Activated T-cell treated with anti-CD3 and anti-CD28 coated beads, Interleukin-2, amount 50 U/mL, for 72 hours (primary cell): ENCODE data around the gene STX18. TPM values are rescaled to one million over a fixed set of nuclear protein-coding genes. Genes with fewer than 3 reads are reported as not detected.

Experiments used
- ATAC-seq, 2 donors: fragments of 150-1000 bp; cut with Tn5 transposase; replicated peaks in 1 of 2; 2 replicates each; pipeline ENCODE4 v1.10.0; 2021; ENCODE audit warnings: moderate library complexity in 2 of 2, mild to moderate bottlenecking in 1 of 2
- DNase-seq, 2 donors: peaks; one replicate each; pipeline ENCODE4 v3.0.0; 2021 to 2022; ENCODE audit warnings: mixed read lengths in 1 of 2
- H3K27ac Mint-ChIP-seq: one replicate; pipeline ENCODE4 v1.8.0; 2022; ENCODE audit warnings: mild to moderate bottlenecking, moderate library complexity, mixed read lengths
- H3K27me3 Mint-ChIP-seq: one replicate; pipeline ENCODE4 v1.8.0; 2022; ENCODE audit warnings: low read depth, mixed read lengths
- H3K36me3 Mint-ChIP-seq, 2 donors: one replicate each; pipeline ENCODE4 v1.8.0; 2022; ENCODE audit warnings: mixed read lengths in 2 of 2, mild to moderate bottlenecking in 1 of 2; ENCODE audit not compliant: insufficient read depth in 2 of 2
- H3K4me1 Mint-ChIP-seq: one replicate; pipeline ENCODE4 v1.8.0; 2022; ENCODE audit warnings: low read depth, mixed read lengths
- H3K4me3 Mint-ChIP-seq, 2 donors: one replicate each; pipeline ENCODE4 v1.8.0; 2022; ENCODE audit warnings: mild to moderate bottlenecking in 2 of 2, mixed read lengths in 2 of 2, moderate library complexity in 2 of 2
- H3K9me3 Mint-ChIP-seq, 2 donors: one replicate each; pipeline ENCODE4 v1.8.0; 2022; ENCODE audit warnings: mixed read lengths in 2 of 2
- total RNA-seq, 2 donors: library from RNA; stranded (reverse); gene quantifications; one replicate each; pipeline ENCODE4 v1.2.3, GENCODE V29; 2022

The STX18 gene
- total RNA-seq, 2 donors from 2014 or later, result 22.3 to 24.0 TPM

- H3K27ac Mint-ChIP-seq, result no peak within 1 kb of the TSS
- peak within 1 kb of the TSS; percentile 84 to 90 for H3K4me3 Mint-ChIP-seq
- DNase-seq (peak; percentile 37 to 46), ATAC-seq (peak; percentile 49 to 57)
- H3K4me1 Mint-ChIP-seq, result no peaks in the 10 kb centered on the region
- peaks cover 42% of the 10 kb centered on the region for H3K27me3 Mint-ChIP-seq
- no peaks in the 10 kb centered on the region for H3K9me3 Mint-ChIP-seq
- H3K36me3 Mint-ChIP-seq, result no peaks in the 10 kb centered on the region
Observed at GRCh38 chr4:4386736-4387392, 155.0 kb downstream of the STX18 start, which contains the start of gene NSG1. TSS of gene NSG1 (plus strand) at chr4:4387102. CDS start at chr4:4387630, 528 bp downstream.

- Mint-ChIP-seq H3K9me3 (no peaks in the 10 kb centered on the region), H3K27me3 (peaks cover 43% of the 10 kb centered on the region), H3K27ac (no peak overlapping the region), H3K36me3 (no peaks in the 10 kb centered on the region), H3K4me3 (peak overlapping the region; percentile 84 to 90), H3K4me1 (no peaks in the 10 kb centered on the region)
- ATAC-seq, result peak; percentile 67 to 69
- peak; percentile 23 to 31 for DNase-seq
Observed at GRCh38 chr4:4386296-4386735, 155.5 kb downstream of the STX18 start.

- Mint-ChIP-seq H3K27ac (no peak overlapping the region), H3K27me3 (peaks cover 43% of the 10 kb centered on the region), H3K4me3 (peak overlapping the region; percentile 84 to 90), H3K36me3 (no peaks in the 10 kb centered on the region), H3K4me1 (no peaks in the 10 kb centered on the region), H3K9me3 (no peaks in the 10 kb centered on the region)
- DNase-seq, result no peak
- peak in 1 of 2 donors; percentile 18 for ATAC-seq
Observed at GRCh38 chr4:4385729-4386295, 156.0 kb downstream of the STX18 start.

- peak; percentile 20 to 34 for DNase-seq
- Mint-ChIP-seq H3K4me1 (no peaks in the 10 kb centered on the region), H3K27me3 (peaks cover 48% of the 10 kb centered on the region), H3K27ac (no peak overlapping the region), H3K4me3 (peak overlapping the region; percentile 31 to 40), H3K9me3 (no peaks in the 10 kb centered on the region), H3K36me3 (no peaks in the 10 kb centered on the region)
- ATAC-seq, result no peak
Observed at GRCh38 chr4:4384837-4385236, 157.0 kb downstream of the STX18 start.

DNA sequence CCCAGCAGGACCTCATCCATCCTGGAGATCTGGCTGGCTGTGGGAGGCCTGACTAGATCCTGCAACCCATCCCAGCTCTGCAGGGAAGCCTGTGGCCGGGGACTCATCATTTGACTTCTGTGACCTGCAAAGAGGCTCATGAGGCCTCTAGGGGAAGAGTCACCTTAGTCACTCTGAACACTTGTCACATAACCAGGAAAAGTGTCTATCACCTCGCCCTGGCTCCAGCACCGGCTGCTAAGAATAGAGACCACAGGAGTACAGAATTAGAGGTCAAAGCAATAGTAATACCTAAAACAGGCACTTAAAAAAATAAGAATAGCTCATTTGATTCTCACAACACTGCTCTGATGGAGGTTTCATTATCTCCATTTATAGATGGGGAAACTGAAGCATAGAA, 158.8 kb downstream of the STX18 start:
- H3K4me1 Mint-ChIP-seq, result no peaks in the 10 kb centered on the region
- H3K4me3 Mint-ChIP-seq, result no peak overlapping the region
- H3K9me3 Mint-ChIP-seq, result no peaks in the 10 kb centered on the region
- ATAC-seq, result no peak
- DNase-seq, result no peak
- H3K27me3 Mint-ChIP-seq, result peaks cover 42% of the 10 kb centered on the region
- H3K36me3 Mint-ChIP-seq, result no peaks in the 10 kb centered on the region
- H3K27ac Mint-ChIP-seq, result no peak overlapping the region

DNA sequence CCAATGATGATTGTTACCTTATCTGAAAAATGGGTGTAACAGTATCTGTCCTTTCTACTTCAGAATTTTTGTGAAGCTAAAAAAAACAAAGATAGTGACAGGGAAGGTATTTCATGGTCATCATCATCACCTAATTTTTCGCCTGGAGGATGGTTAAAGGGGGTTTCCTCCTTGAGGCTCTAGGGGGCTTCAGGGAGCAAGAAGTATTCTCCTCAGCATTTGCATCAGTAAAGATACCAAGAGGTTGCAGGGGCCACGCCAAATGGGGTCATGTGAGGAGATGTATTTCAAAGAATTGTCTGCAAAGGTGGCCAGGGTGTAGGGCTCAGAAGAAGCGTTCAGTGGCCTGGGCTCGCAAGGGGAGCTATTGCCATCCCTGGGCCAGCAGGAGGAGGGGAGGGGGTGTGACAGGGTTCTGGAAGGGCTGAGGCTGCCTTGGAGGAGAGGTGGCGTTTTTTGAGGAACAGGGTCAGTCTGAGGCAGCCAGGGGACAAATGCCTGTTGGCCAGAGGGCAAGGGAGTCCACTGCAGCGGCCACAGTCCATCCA, 162.2 kb downstream of the STX18 start:
- ATAC-seq, result no peak
- Mint-ChIP-seq H3K27ac (no peak overlapping the region), H3K27me3 (peaks cover 32% of the 10 kb centered on the region), H3K4me3 (no peak overlapping the region), H3K4me1 (no peaks in the 10 kb centered on the region), H3K36me3 (no peaks in the 10 kb centered on the region), H3K9me3 (peaks cover 0 to under 1% of the 10 kb centered on the region in 2 donors)
- DNase-seq, result no peak

DNA sequence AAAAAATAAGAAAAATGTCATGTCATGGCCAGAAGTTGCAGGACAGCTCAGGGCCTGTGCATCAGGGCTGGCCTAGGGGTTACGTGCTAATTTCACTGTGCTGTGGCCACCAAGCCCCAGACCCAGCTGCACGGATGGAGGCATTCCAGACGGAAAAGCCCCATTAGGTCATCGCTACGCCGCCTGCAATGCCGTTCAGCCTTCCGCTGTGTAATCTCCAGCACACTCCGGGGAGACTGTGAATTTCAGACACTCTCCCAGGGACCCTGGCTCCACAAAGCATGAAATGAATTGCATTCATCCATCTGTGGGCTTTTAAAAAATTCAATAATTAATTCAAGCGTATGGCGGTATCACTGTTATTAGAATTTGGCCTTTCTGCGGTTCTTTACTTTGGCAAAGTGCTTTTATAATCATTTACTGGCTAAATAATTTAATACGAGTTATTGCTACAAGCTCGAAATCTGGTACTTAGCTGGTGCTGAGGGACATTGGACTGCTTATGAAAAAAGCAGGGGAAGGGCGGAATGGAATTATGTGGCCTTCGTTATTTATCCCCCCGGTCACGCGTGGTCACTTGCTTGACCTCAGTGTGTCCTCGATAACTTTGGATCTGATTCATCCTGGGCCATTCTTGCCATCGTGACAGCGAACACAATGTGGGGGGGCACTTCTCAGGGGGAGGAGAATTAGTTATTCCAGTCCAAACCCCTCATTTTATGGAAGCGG, 164.0 kb downstream of the STX18 start:
- Mint-ChIP-seq H3K4me3 (no peak overlapping the region), H3K36me3 (no peaks in the 10 kb centered on the region), H3K27ac (no peak overlapping the region), H3K9me3 (peaks cover 0 to 4% of the 10 kb centered on the region in 2 donors), H3K4me1 (no peaks in the 10 kb centered on the region), H3K27me3 (peaks cover 15% of the 10 kb centered on the region)
- no peak for ATAC-seq
- no peak for DNase-seq

- H3K4me1 Mint-ChIP-seq, result no peaks in the 10 kb centered on the region
- H3K9me3 Mint-ChIP-seq, result peaks cover 0 to 4% of the 10 kb centered on the region in 2 donors
- no peak for DNase-seq
- no peak for ATAC-seq
- H3K27me3 Mint-ChIP-seq, result peaks cover 8% of the 10 kb centered on the region
- no peak overlapping the region for H3K4me3 Mint-ChIP-seq
- H3K27ac Mint-ChIP-seq, result no peak overlapping the region
- H3K36me3 Mint-ChIP-seq, result no peaks in the 10 kb centered on the region
Observed at GRCh38 chr4:4377191-4377590, 164.7 kb downstream of the STX18 start.

GRCh38 chr4:4376074-4376473, 165.8 kb downstream of the STX18 start:
- Mint-ChIP-seq H3K9me3 (peaks cover 0 to 4% of the 10 kb centered on the region in 2 donors), H3K4me1 (no peaks in the 10 kb centered on the region), H3K27me3 (peaks cover 5% of the 10 kb centered on the region), H3K36me3 (no peaks in the 10 kb centered on the region), H3K27ac (no peak overlapping the region), H3K4me3 (no peak overlapping the region)
- ATAC-seq (no peak), DNase-seq (no peak)

- H3K27ac Mint-ChIP-seq, result no peak overlapping the region
- no peaks in the 10 kb centered on the region for H3K4me1 Mint-ChIP-seq
- no peak for ATAC-seq
- peaks cover 0 to 4% of the 10 kb centered on the region in 2 donors for H3K9me3 Mint-ChIP-seq
- H3K36me3 Mint-ChIP-seq, result no peaks in the 10 kb centered on the region
- H3K4me3 Mint-ChIP-seq, result no peak overlapping the region
- DNase-seq, result no peak
- H3K27me3 Mint-ChIP-seq, result no peaks in the 10 kb centered on the region
Observed at GRCh38 chr4:4374388-4375098, 167.3 kb downstream of the STX18 start.
